Measurements from ENCODE around the gene MRPL23. TPM values are rescaled to one million over a fixed set of nuclear protein-coding genes. Genes with fewer than 3 reads are reported as not detected.

MRPL23 gene
- total RNA-seq, 2 donors from 2014 or later = 35.1 to 40.7 TPM

GRCh38 chr11:1917523-1918435 lies 29.4 kb upstream of the MRPL23 start:
- Mint-ChIP-seq H3K36me3 (ENCODE audit: low read depth) (peaks cover 8% of the 10 kb centered on the region), H3K27ac (no peak overlapping the region), H3K4me3 (no peak overlapping the region), H3K4me1 (peaks cover 20% of the 10 kb centered on the region), H3K27me3 (peaks cover 22% of the 10 kb centered on the region)
- ATAC-seq (peak; percentile 34), DNase-seq (no peak)
- no peaks in the 10 kb centered on the region for H3K9me3 ChIP-seq (ENCODE audit: control insufficient read depth, low read length, poor library complexity, severe bottlenecking)

DNA sequence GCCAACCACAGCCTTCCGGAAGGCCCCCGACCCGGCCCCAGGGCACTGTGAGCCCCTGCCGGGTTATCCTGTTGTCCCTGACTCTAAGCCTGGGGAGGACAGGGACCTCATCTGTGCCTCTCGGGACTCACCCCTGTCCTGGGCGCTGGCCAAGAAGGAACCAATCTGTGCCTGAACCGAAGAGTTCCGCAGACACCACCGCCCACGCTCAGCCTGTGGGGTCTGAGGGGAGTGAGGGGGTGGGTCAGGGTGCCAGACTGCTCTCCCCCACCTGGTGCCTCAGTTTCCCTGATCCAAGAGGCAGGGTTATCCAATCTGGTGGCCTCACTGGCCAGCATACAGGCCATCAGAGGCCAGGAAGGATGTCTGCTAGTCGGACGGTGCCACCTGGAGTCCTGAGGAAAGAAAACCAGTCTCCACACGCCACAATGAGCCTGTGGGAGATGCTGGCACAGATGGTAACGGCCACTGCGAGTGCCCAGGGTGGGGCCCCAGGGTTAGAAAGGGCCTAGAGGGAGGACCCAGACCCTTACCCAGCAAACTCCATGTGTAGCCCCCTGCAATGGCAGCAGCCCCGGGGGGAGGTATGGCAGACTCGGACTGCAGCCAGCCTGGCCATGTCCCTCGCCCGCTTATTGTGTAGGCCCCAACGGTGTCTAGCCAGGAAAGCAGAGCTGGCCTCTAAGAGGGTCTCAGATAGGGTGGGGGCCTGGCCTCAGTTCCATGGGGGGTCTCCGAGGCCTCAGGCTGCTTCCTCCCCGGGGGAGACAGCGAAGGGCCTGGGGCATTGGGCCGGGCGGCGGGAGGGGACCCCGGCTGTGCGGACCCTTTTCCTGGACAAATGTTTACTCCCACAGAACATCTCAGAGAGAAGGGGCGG lies 28.5 kb upstream of the MRPL23 start:
- no peak for ATAC-seq
- Mint-ChIP-seq H3K4me3 (no peak overlapping the region), H3K4me1 (peaks cover 23% of the 10 kb centered on the region), H3K27ac (no peak overlapping the region), H3K36me3 (ENCODE audit: low read depth) (peaks cover 10% of the 10 kb centered on the region), H3K27me3 (peaks cover 27% of the 10 kb centered on the region)
- no peaks in the 10 kb centered on the region for H3K9me3 ChIP-seq (ENCODE audit: control insufficient read depth, low read length, poor library complexity, severe bottlenecking)
- no peak for DNase-seq

DNA sequence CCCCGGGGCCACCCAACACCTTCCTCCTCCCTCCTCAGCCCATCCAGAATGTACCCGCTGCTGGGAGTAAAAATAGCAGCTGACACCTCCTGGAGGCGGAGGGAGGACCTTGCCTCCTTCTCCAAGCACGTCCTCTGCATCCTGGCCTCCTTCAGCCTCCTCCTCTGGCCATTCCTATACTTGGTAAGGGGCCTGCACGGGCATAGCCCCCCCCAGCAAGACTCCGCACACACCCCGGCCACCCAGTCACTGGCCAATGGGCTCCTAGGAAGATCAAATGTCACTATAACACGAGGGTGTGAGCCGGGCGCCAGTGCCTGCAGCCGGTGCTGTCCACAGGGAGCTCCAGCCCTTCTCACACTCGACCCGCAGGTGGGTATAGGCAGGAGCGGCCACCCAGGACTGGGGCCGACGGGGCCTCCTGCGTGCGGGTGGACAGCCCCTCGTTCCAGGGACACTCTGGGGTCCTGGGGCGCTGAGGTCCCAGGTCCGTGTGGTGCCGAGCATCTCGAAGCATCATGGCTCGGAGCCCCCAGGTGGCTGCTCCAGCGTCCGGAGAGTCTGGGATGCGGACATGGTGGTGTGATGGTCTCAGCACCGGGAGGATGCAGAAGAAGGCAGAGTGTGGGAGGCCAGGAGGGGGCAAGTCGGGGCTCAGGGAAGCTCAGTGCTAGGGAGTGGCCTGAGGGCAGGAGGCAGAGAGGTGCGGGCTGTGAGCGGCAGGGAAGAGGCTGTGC lies 27.6 kb upstream of the MRPL23 start, which contains the start of gene TNNT3:
TSS of gene TNNT3 (plus strand) at position 313 of the 737 bp plus-strand sequence. CDS start 3,172 bp downstream, outside the sequence.
- DNase-seq (no peak), ATAC-seq (no peak)
- H3K9me3 ChIP-seq (ENCODE audit: control insufficient read depth, low read length, poor library complexity, severe bottlenecking) = no peaks in the 10 kb centered on the region
- Mint-ChIP-seq H3K27me3 (peaks cover 23% of the 10 kb centered on the region), H3K4me1 (peaks cover 24% of the 10 kb centered on the region), H3K4me3 (no peak within 1 kb of the TSS), H3K36me3 (ENCODE audit: low read depth) (peaks cover 11% of the 10 kb centered on the region), H3K27ac (no peak within 1 kb of the TSS)

DNA sequence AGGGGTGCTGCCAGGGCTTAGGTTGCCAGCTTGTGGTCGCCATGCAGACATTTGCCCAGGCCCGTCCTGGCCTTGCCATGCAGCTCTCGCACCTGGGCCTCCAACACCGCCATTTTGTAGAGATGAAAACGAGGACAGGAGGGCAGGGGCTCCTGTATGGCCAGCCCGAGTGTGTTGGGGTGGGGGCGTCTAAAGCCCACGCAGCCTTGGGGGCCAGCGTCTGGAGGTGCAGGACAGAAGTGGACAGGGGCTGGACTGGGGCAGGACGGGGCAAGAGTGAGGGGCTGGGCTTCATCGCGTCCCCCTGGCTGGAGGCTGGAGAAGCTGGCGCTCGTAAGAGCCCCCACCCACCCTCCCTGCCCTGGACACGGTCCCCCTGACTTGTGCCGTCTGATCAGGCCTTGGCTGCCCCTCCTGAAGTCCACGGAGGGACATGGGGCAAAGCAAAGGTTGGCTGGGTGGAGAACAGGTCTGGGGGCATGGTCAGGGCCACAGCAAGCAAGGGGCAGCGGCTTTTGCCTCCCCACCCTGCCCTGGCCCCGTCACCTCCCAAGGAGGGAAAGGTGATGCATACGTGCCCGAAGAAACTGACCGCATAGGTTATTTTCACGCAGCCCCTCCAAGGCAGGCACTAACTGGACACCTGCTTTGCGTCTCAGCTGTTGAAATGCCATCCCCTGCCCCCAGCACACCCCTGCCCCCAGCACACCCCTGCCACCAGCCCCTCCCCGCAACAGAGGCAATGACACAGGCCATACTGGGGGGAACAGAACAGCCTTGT lies 26.8 kb upstream of the MRPL23 start:
- H3K27me3 Mint-ChIP-seq = peaks cover 16% of the 10 kb centered on the region
- H3K36me3 Mint-ChIP-seq (ENCODE audit: low read depth) = peaks cover 5% of the 10 kb centered on the region
- no peak overlapping the region for H3K27ac Mint-ChIP-seq
- no peaks in the 10 kb centered on the region for H3K9me3 ChIP-seq (ENCODE audit: control insufficient read depth, low read length, poor library complexity, severe bottlenecking)
- no peak for DNase-seq
- H3K4me1 Mint-ChIP-seq = peaks cover 16% of the 10 kb centered on the region
- H3K4me3 Mint-ChIP-seq = no peak overlapping the region
- no peak for ATAC-seq

- Mint-ChIP-seq H3K27me3 (peaks cover 15% of the 10 kb centered on the region), H3K27ac (peak overlapping the region; percentile 51), H3K4me3 (no peak overlapping the region), H3K4me1 (peaks cover 12% of the 10 kb centered on the region), H3K36me3 (ENCODE audit: low read depth) (peaks cover 5% of the 10 kb centered on the region)
- ATAC-seq (no peak), DNase-seq (no peak)
- H3K9me3 ChIP-seq (ENCODE audit: control insufficient read depth, low read length, poor library complexity, severe bottlenecking) = no peaks in the 10 kb centered on the region
These were observed 26.1 kb upstream of the MRPL23 start for GRCh38 chr11:1920909-1921573.

- no peak for ATAC-seq
- H3K27me3 Mint-ChIP-seq = peaks cover 15% of the 10 kb centered on the region
- H3K9me3 ChIP-seq (ENCODE audit: control insufficient read depth, low read length, poor library complexity, severe bottlenecking) = no peaks in the 10 kb centered on the region
- H3K27ac Mint-ChIP-seq = peak overlapping the region; percentile 51
- peaks cover 14% of the 10 kb centered on the region for H3K4me1 Mint-ChIP-seq
- no peak for DNase-seq
- H3K4me3 Mint-ChIP-seq = no peak overlapping the region
- peaks cover 7% of the 10 kb centered on the region for H3K36me3 Mint-ChIP-seq (ENCODE audit: low read depth)
These were observed 25.5 kb upstream of the MRPL23 start for GRCh38 chr11:1921574-1922141.

GRCh38 chr11:1922481-1923081 lies 24.6 kb upstream of the MRPL23 start:
- DNase-seq (no peak), ATAC-seq (no peak)
- Mint-ChIP-seq H3K4me3 (no peak overlapping the region), H3K27me3 (peaks cover 15% of the 10 kb centered on the region), H3K4me1 (peaks cover 13% of the 10 kb centered on the region), H3K27ac (no peak overlapping the region), H3K36me3 (ENCODE audit: low read depth) (peaks cover 8% of the 10 kb centered on the region)
- no peaks in the 10 kb centered on the region for H3K9me3 ChIP-seq (ENCODE audit: control insufficient read depth, low read length, poor library complexity, severe bottlenecking)

GRCh38 chr11:1923201-1923956 lies 23.8 kb upstream of the MRPL23 start:
- Mint-ChIP-seq H3K4me3 (peak overlapping the region; percentile 55), H3K27ac (no peak overlapping the region), H3K4me1 (peaks cover 13% of the 10 kb centered on the region), H3K27me3 (peaks cover 15% of the 10 kb centered on the region), H3K36me3 (ENCODE audit: low read depth) (peaks cover 8% of the 10 kb centered on the region)
- H3K9me3 ChIP-seq (ENCODE audit: control insufficient read depth, low read length, poor library complexity, severe bottlenecking) = no peaks in the 10 kb centered on the region
- no peak for DNase-seq
- no peak for ATAC-seq

- peaks cover 15% of the 10 kb centered on the region for H3K27me3 Mint-ChIP-seq
- peaks cover 13% of the 10 kb centered on the region for H3K4me1 Mint-ChIP-seq
- H3K27ac Mint-ChIP-seq = no peak overlapping the region
- DNase-seq (no peak), ATAC-seq (no peak)
- no peak overlapping the region for H3K4me3 Mint-ChIP-seq
- no peaks in the 10 kb centered on the region for H3K9me3 ChIP-seq (ENCODE audit: control insufficient read depth, low read length, poor library complexity, severe bottlenecking)
- H3K36me3 Mint-ChIP-seq (ENCODE audit: low read depth) = peaks cover 8% of the 10 kb centered on the region
These were observed 23.0 kb upstream of the MRPL23 start for GRCh38 chr11:1924181-1924580.

DNA sequence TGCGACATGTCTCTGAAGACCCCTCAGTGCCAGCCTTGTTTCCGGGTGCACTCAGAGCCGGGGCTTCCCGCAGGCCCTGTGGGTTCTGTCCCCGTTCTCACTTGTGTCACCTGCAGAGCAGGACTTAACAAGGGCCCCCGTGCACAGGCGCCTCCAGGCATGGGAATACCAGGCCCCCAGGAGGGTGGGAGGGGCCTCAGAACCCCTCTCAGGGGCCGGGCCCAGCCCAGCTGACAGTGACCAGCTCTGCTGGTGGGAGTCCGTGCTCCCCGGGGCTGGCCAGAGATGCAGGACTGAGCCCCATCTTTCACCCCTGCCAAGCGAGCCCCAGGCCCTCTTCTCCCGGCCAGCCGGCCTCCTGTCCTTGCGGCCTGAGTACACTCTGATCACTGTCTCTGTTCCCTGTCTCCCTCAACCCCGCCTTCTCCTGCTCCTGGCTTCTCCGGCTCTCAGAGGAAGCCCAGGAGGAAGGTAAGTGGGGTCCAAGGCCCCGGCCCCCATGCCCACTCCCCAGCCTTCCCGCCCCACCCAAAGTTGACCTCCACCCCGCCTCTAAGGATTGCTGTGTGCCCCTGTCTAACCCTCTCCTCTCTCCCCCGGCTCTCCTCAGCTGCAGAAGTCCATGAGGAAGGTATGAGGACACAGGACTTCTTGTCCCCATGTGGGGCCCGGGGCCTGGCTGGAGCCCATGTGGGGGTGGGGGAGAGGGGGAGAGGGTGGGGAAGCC lies 22.3 kb upstream of the MRPL23 start:
- Mint-ChIP-seq H3K4me1 (peaks cover 11% of the 10 kb centered on the region), H3K4me3 (no peak overlapping the region), H3K27ac (no peak overlapping the region), H3K27me3 (peaks cover 15% of the 10 kb centered on the region), H3K36me3 (ENCODE audit: low read depth) (peaks cover 8% of the 10 kb centered on the region)
- ATAC-seq = no peak
- no peaks in the 10 kb centered on the region for H3K9me3 ChIP-seq (ENCODE audit: control insufficient read depth, low read length, poor library complexity, severe bottlenecking)
- DNase-seq = no peak
